ENCODE results near the gene ADCY10.

DNA sequence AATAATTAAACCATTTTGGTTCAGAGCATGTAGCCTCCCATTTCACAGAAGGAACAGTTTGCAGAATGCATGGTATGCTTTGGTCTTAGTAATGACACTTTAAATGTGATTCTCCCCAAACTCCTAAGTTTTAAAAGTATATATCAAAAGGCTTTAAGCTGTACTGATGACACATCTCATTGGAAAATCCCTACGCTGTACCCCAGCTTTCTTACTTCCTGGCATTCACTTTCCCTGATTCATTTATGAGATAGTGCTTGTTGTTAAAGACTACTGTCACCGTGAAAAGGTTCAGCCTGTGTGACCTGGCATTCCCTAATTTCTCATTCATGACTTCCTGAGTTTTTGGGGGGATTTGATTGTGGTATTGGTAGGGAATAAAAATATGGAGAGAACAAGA lies 138.8 kb downstream of the ADCY10 start:
- TF ChIP-seq, protein P1, sequence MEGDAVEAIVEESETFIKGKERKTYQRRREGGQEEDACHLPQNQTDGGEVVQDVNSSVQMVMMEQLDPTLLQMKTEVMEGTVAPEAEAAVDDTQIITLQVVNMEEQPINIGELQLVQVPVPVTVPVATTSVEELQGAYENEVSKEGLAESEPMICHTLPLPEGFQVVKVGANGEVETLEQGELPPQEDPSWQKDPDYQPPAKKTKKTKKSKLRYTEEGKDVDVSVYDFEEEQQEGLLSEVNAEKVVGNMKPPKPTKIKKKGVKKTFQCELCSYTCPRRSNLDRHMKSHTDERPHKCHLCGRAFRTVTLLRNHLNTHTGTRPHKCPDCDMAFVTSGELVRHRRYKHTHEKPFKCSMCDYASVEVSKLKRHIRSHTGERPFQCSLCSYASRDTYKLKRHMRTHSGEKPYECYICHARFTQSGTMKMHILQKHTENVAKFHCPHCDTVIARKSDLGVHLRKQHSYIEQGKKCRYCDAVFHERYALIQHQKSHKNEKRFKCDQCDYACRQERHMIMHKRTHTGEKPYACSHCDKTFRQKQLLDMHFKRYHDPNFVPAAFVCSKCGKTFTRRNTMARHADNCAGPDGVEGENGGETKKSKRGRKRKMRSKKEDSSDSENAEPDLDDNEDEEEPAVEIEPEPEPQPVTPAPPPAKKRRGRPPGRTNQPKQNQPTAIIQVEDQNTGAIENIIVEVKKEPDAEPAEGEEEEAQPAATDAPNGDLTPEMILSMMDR (IDR thresholded peaks at IDR 0.05; ENCODE audit: low read length) = no peak
- TF ChIP-seq EZH2 (IDR thresholded peaks at IDR 0.05; ENCODE audit: borderline replicate concordance, low read length) = no peak

Measured in OCI-LY1 (cell line).